ENCODE results near the gene FNDC3B. TPM values are rescaled to one million over a fixed set of nuclear protein-coding genes. Genes with fewer than 3 reads are reported as not detected.

Gene FNDC3B
- total RNA-seq, 2 donors from 2014 or later: 57.6 to 69.3 TPM

- peaks cover 18 to 25% of the 10 kb centered on the region in 2 donors for H3K27me3 ChIP-seq
- TF ChIP-seq CTCF (IDR thresholded peaks at IDR 0.05): no peak
- no peak for DNase-seq (ENCODE audit: low spot score)
Observed at GRCh38 chr3:172449466-172450149, 410.2 kb downstream of the FNDC3B start.

More at GRCh38 chr3:172449466-172450149, 410.2 kb downstream of the FNDC3B start:
- Histone ChIP-seq H3K9me3 (no peaks in the 10 kb centered on the region), H3K4me3 (no peak overlapping the region), H3K4me1 (peaks cover 0 to 23% of the 10 kb centered on the region in 2 donors), H3K27ac (no peak overlapping the region), H3K36me3 (no peaks in the 10 kb centered on the region)

Other genes starting within 250 kb of the FNDC3B start
- gene PLD1, start 229.1 kb upstream of the FNDC3B start, total RNA-seq: 100 to 1,000 TPM in 1 of 2 donors, 10 to 100 TPM in 1; 64.5 to 111 TPM
- not detected for gene TMEM212, start 196.2 kb upstream of the FNDC3B start, total RNA-seq

All from right atrium auricular region (tissue), 2 donors.